NCI-H748 (cell line): ENCODE data around the gene FHAD1.
"Not testable (repeated sequence)": the region's sequence is repeated elsewhere in the genome, so short reads cannot be mapped to it uniquely, and the experiment has no call there.

Experiments used
- DNase-seq: peaks from one replicate; lab custom pipeline; 2025; ENCODE audit not compliant: unreplicated experiment; lab: John Stamatoyannopoulos, UW

FHAD1 gene

GRCh38 chr1:15303935-15304334 is 56.9 kb downstream of the FHAD1 start:
- peak; percentile 50 for DNase-seq

- peak; percentile 62 for DNase-seq
These were observed 57.9 kb downstream of the FHAD1 start for GRCh38 chr1:15304708-15305467.

- DNase-seq = no peak
These were observed 58.4 kb downstream of the FHAD1 start for GRCh38 chr1:15305468-15305770.

DNA sequence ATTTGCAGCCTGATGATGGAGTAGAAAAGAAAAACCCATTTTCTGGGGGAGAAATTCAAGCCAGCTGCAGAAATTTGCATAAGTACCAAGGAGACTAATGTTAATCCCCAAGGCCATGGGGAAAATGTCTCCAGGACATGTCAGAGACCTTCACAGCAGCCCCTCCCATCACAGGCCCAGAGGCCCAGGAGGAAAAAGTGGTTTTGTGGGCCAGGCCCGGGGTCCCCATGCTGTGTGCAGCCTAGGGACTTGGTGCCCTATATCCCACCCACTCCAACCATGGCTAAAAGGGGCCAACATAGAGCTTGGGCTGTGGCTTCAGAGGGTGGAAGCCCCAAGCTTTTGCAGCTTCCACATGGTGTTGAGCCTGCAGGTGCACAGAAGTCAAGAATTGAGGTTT is 59.3 kb downstream of the FHAD1 start:
- not testable (repeated sequence) for DNase-seq

DNA sequence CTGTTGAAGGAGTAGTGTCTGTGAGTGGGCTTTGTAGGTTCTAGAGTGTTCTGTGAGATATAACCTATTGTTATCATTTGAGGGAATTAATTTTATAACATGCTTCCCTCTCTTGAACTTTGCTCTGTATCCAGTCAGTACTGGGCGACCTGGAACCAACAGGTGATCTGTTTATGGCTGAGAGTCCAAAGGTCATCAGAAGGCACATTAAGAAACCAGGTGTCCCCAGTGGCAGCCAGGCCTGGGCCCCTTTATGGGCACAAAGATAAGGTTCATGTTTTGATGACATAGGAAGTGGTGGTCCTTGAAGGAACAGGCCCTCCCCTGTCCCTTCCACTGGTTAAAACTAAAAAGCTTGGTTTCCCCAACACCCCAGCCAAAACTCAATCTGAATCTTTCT is 61.1 kb downstream of the FHAD1 start:
- no peak for DNase-seq

DNA sequence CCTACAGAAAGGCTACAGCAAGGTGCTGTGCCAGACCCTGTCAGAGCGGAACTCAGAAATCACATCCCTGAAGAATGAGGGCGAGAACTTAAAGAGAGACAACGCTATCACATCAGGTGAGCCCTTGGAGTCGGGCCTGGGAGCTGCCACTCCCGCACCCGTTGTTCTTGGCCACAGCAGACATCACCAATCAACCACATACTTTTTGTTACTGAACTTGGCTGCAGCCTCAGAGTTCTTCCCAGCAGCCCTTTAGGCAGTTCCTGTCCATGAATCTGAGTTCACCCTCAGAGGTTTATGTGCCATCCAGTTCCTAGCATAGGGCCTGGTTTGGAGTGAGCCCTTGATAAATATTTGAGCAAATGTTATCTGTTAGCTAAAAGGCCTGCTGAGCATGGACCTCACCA is 61.6 kb downstream of the FHAD1 start:
- DNase-seq = no peak

GRCh38 chr1:15309687-15310086 is 62.7 kb downstream of the FHAD1 start:
- no peak for DNase-seq

DNA sequence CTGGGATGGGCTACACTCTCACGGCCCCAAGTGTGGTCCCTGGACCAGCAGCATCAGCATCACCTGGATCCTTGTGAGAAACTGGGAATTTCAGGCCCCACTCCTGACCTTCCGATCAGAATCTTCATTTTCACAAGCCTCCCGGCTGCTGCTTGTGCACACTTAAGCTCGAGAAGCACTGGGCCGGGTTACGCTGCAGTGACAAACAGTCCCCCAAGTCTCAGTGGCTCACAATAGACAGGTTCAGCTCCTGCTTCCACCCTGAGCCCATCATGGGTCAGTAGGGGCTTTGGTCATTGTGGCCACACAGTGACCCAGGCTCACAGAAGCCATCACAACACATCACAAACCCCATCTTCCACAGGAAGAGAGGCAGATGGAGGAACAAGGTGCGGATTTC is 63.5 kb downstream of the FHAD1 start:
- DNase-seq = no peak

- no peak for DNase-seq
These were observed 64.2 kb downstream of the FHAD1 start for GRCh38 chr1:15311122-15311822.

DNA sequence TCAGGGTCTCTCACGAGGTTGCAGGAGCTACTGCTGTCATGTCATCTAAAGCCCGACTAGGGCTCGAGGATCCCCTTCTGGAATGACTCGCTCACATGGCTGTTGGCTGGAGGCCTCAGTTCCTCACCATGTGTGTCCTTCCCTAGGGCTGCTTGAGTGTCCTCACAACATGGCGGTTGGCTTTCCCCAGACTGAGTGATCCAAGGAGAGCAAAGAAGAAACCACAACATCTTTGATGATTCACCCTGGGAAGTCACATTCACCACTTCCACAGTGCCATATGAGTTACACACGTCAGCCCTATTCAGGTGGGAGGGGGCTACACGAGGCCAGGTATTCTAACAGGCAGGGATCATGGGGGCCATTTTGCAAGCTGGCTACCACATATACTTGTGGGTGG is 64.9 kb downstream of the FHAD1 start:
- DNase-seq = no peak

- no peak for DNase-seq
These were observed 65.8 kb downstream of the FHAD1 start for GRCh38 chr1:15312626-15313411.

- DNase-seq = no peak
These were observed 67.6 kb downstream of the FHAD1 start for GRCh38 chr1:15314328-15315281.

DNA sequence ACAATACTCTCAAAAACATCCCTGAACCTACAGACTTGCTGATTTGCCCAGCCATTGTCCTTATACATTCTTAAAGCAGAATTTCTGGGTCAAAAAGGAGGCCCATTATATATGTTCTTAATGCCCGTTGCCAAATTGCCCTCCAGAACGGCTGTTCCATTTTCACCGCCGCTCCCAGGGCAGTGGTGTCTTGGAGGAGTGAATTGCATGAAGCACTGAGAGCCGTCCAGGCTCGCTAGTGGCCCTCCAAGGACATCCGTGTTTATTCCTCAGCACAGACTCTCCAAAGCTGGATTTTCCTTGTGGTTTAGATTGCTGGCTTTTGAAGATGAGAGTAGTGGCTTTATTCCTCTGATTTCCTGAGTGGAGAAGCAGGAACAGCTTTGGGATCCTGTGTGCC is 68.8 kb downstream of the FHAD1 start:
- DNase-seq = no peak

DNA sequence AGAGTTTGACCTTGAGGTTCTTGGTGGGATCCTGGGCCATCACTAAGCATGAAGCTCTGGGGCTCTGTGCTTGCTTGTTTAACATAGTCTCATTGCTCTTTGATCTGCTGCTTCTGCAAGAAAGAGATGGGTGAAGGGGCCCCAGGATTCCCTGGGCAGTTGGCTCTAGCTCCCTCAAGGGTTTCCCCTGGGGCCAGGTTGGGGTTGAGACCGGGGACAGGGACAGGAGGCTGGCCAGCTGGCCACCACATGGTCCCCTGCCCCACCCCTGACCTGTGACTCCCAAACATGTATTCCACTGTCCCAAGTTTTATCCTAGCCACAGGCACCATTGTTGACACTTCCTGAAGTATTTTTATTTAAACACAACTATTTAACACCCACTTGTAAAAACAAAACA is 69.5 kb downstream of the FHAD1 start:
- no peak for DNase-seq

- no peak for DNase-seq
These were observed 73.2 kb downstream of the FHAD1 start for GRCh38 chr1:15320267-15320666.

- no peak for DNase-seq
These were observed 74.6 kb downstream of the FHAD1 start for GRCh38 chr1:15321601-15322000.

DNA sequence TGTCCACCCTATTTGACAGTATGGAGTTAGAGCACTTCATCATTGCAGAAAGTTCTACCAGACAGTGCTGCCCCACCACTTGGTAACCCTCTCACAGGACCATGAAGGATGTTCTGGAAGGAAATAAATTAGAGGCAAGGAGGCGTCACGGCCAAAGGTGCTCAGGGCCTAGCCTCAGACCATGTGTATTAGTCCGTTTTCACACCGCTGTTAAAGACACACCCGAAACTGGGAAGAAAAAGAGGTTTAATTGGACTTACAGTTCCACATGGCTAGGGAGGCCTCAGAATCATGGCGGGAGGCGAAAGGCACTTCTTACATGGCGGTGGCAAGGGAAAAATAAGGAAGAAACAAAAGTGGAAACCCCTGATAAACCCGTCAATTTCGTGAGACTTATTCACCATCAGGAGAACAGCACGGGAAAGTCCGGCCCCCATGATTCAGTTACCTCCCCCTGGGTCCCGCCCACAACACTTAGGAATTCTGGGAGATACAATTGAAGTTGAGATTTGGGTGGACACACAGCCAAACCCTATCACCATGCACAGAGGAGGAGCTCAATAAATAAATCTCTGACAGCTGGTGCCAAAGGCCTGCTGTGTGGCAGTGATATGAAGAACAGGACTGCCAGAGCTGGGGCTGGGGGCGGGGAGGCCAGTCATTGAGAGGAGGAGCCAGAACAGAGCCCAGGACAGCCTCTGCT is 75.8 kb downstream of the FHAD1 start:
- peak; percentile 44 for DNase-seq

GRCh38 chr1:15323351-15323988 is 76.4 kb downstream of the FHAD1 start:
- peak; percentile 61 for DNase-seq

GRCh38 chr1:15323989-15324868 is 77.2 kb downstream of the FHAD1 start:
- no peak for DNase-seq
